HepG2 (cell line): ENCODE measurements around the gene ZBED3. TPM values are rescaled to one million over a fixed set of nuclear protein-coding genes. Genes with fewer than 3 reads are reported as not detected.

Source experiments
- ATAC-seq: fragments of 200-7000 bp; cut with Tn5 transposase; 3 replicates; pipeline ENCODE4 v1.9.1; 2020; ENCODE audit warnings: mild to moderate bottlenecking, moderate library complexity
- BruUV-seq: library from RNA; stranded (reverse); fragments of 400-500 nt; replicated peaks from 2 replicates; lab custom pipeline; 2021; lab: Mats Ljungman, UMichigan
- CTCF ChIA-PET: fragments of 300-600 bp; formaldehyde crosslinking; extraction: SDS; loops from one replicate; lab custom pipeline; 2021; ENCODE audit warnings: low total read pairs, inconsistent platforms, low intra/inter-chr PET ratio; lab: Yijun Ruan, JAX
- POLR2A ChIA-PET: fragments of 350-600 bp; sonication (Branson Sonifier 250); formaldehyde crosslinking; loops from one replicate; lab custom pipeline; 2020; ENCODE audit warnings: antibody characterized with exemption, inconsistent platforms; lab: Yijun Ruan, JAX
- DNase-seq: peaks from one replicate; pipeline ENCODE4 v3.0.0-alpha.2; 2015; ENCODE audit warnings: low spot score
- FAIRE-seq: peaks from 3 replicates; lab custom pipeline; 2011; peaks lifted over from hg19 to GRCh38; lab: Jason Lieb, UNC
- H2AFZ ChIP-seq: one replicate; pipeline ENCODE4 v1.6.1; 2011; ENCODE audit warnings: low read length, inconsistent platforms
- H3K27ac ChIP-seq: fragments of 300-600 bp; 3 replicates; pipeline ENCODE4 v1.8.0; 2011; ENCODE audit warnings: mixed run types, mild to moderate bottlenecking, mixed read lengths, low read length, inconsistent platforms; ENCODE audit not compliant: insufficient read depth; ENCODE audit errors: extremely low read length
- H3K27me3 ChIP-seq, 2 experiments: fragments of 200-600 bp in 1 of 2; 2 replicates in 1 of 2; 3 replicates in 1 of 2; pipeline versions ENCODE4 v1.6.0 to v1.8.0; 2011; ENCODE audit warnings: low read length in 2 of 2, mild to moderate bottlenecking in 2 of 2, moderate library complexity in 2 of 2, inconsistent platforms in 1 of 2; ENCODE audit not compliant: insufficient read depth in 2 of 2, control insufficient read depth in 1 of 2
- H3K36me3 ChIP-seq, 2 experiments: fragments of 200-600 bp in 1 of 2; replicated peaks in 1 of 2; 2 replicates in 1 of 2; 3 replicates in 1 of 2; pipeline versions ENCODE4 v1.5.1 to v1.8.0; 2011; ENCODE audit warnings: low read length in 2 of 2, inconsistent platforms in 1 of 2; ENCODE audit not compliant: insufficient read depth in 2 of 2, control insufficient read depth in 1 of 2
- H3K4me1 ChIP-seq: 2 replicates; pipeline ENCODE4 v1.5.1; 2012; ENCODE audit warnings: low read length, inconsistent platforms; ENCODE audit not compliant: insufficient read depth
- H3K4me2 ChIP-seq: 2 replicates; pipeline ENCODE4 v1.6.0; 2011; ENCODE audit warnings: low read depth, low read length, inconsistent platforms
- H3K4me3 ChIP-seq, 3 experiments: fragments of 200-600 bp in 1 of 3; sonication (generic), shearing (Covaris generic) in 1 of 3; replicated peaks in 1 of 3; 2 replicates each; pipeline ENCODE4 v1.5.1; 2011 to 2016; ENCODE audit warnings: low read length in 3 of 3, inconsistent platforms in 2 of 3, low read depth in 2 of 3, mild to moderate bottlenecking in 2 of 3, control low read depth in 1 of 3, mixed read lengths in 1 of 3; ENCODE audit not compliant: insufficient read depth in 1 of 3
- H3K79me2 ChIP-seq: one replicate; pipeline ENCODE4 v1.6.1; 2011; ENCODE audit warnings: low read length, inconsistent platforms; ENCODE audit not compliant: insufficient read depth
- H3K9ac ChIP-seq: 2 replicates; pipeline ENCODE4 v1.6.0; 2011; ENCODE audit warnings: mild to moderate bottlenecking, low read depth, low read length, inconsistent platforms; ENCODE audit not compliant: insufficient read depth
- H3K9me3 ChIP-seq: 2 replicates; pipeline ENCODE4 v1.5.1; 2012; ENCODE audit warnings: mild to moderate bottlenecking, low read length
- H4K20me1 ChIP-seq: 2 replicates; pipeline ENCODE4 v1.6.0; 2011; ENCODE audit warnings: inconsistent platforms, mild to moderate bottlenecking, low read length, moderate library complexity; ENCODE audit not compliant: insufficient read depth
- ATM ChIP-seq: fragments of 450-650 bp; IDR thresholded peaks from 2 replicates; pipeline ENCODE4 v1.7.1; 2017; ENCODE audit warnings: mild to moderate bottlenecking, borderline replicate concordance
- FOXP1 ChIP-seq, 2 experiments: fragments of 450-650 bp in 1 of 2; IDR thresholded peaks; 2 replicates each; pipeline ENCODE4 v1.6.1; 2017 to 2018; ENCODE audit warnings: antibody characterized with exemption in 1 of 2
- MBD4 ChIP-seq: IDR thresholded peaks from 2 replicates; pipeline ENCODE4 v1.6.1; 2012; ENCODE audit warnings: low read length, inconsistent platforms, borderline replicate concordance
- RAD21 ChIP-seq: fragments of 450-650 bp; formaldehyde crosslinking; IDR thresholded peaks from 2 replicates; pipeline ENCODE4 v1.5.0; 2020; ENCODE audit warnings: mild to moderate bottlenecking
- SMARCC2 ChIP-seq: fragments of 450-650 bp; IDR thresholded peaks from 2 replicates; pipeline ENCODE4 v1.6.1; 2017; ENCODE audit warnings: antibody characterized with exemption, mild to moderate bottlenecking
- ZFP36L2 ChIP-seq: sonication (generic); formaldehyde crosslinking; IDR thresholded peaks from 2 replicates; pipeline ENCODE4 v1.4.0; 2020; ENCODE audit warnings: missing genetic modification reagents
- ZNF24 ChIP-seq: fragments of 450-650 bp; IDR thresholded peaks from 2 replicates; pipeline ENCODE4 v1.6.1; 2017; ENCODE audit warnings: antibody characterized with exemption, mild to moderate bottlenecking
- ZNF3 ChIP-seq: IDR thresholded peaks from 2 replicates; pipeline ENCODE4 v1.7.0; 2017; ENCODE audit warnings: inconsistent platforms
- ZNF572 ChIP-seq: sonication (generic); formaldehyde crosslinking; IDR thresholded peaks from 2 replicates; pipeline ENCODE4 v1.5.1; 2020; ENCODE audit warnings: mild to moderate bottlenecking, missing genetic modification reagents
- ZSCAN21 ChIP-seq: sonication (generic); formaldehyde crosslinking; IDR thresholded peaks from 2 replicates; pipeline ENCODE4 v1.8.0; 2022; ENCODE audit warnings: mild to moderate bottlenecking, missing genetic modification reagents, moderate library complexity, borderline replicate concordance
- WGBS: methylation state at CpG from one replicate; pipeline ENCODE4 v1.1.6; 2017; ENCODE audit warnings: low lambda C conversion rate; 5-methylcytosine and 5-hydroxymethylcytosine counted together
- in situ Hi-C: cut with HindIII; loops from 2 replicates; pipeline ENCODE4 v1.10.0; 2017; ENCODE audit warnings: low pct_unique_long_range_greater_than_20kb; ENCODE audit not compliant: extremely low pct_ligation_motif_present
- intact Hi-C: fragments of 100-400 bp; cut with micrococcal nuclease; formaldehyde crosslinking; loops from one replicate; pipeline ENCODE4 v1.10.0; 2022; ENCODE audit not compliant: unreplicated experiment
- polyA plus RNA-seq, 8 experiments: library from polyadenylated mRNA; depleted of rRNA in 3 of 8; stranded (reverse) in 7 of 8; unstranded in 1 of 8; fragments of >200 nt; fragmentation: Illumina TruSeq in 4 of 8; extraction: Trizol in 4 of 8; gene quantifications; 2 replicates each; pipeline versions ENCODE4 v1.2.1 to v1.2.3, GENCODE V29; 2011 to 2016; ENCODE audit warnings: low read depth in 4 of 8, missing spikeins in 1 of 8, mixed read lengths in 1 of 8; ENCODE audit not compliant: insufficient read depth in 1 of 8
- total RNA-seq, 5 experiments: library from RNA; depleted of rRNA; stranded (reverse); fragments of >200 nt; fragmentation: Illumina TruSeq; extraction: Trizol; gene quantifications; 2 replicates each; pipeline ENCODE4 v1.2.3, GENCODE V29; 2016; ENCODE audit warnings: low read depth in 1 of 5
- TF ChIP-seq, protein P1 (sequence below), 2 experiments: IDR thresholded peaks; 2 replicates each; pipeline ENCODE4 v1.6.1; 2011 to 2012; ENCODE audit warnings: low read length in 2 of 2, borderline replicate concordance in 1 of 2, low read depth in 1 of 2, mild to moderate bottlenecking in 1 of 2, moderate library complexity in 1 of 2
- TF ChIP-seq, protein P2 (sequence below): sonication (generic); formaldehyde crosslinking; IDR thresholded peaks from 2 replicates; pipeline ENCODE4 v1.4.0; 2020; ENCODE audit warnings: mild to moderate bottlenecking, missing genetic modification reagents

ZBED3 gene
- total and polyA plus RNA-seq, 2 of the 13 experiments (the other 11 are each of a cell fraction or from before 2014, with no cell fraction given): 2.3 to 8.1 TPM

DNA sequence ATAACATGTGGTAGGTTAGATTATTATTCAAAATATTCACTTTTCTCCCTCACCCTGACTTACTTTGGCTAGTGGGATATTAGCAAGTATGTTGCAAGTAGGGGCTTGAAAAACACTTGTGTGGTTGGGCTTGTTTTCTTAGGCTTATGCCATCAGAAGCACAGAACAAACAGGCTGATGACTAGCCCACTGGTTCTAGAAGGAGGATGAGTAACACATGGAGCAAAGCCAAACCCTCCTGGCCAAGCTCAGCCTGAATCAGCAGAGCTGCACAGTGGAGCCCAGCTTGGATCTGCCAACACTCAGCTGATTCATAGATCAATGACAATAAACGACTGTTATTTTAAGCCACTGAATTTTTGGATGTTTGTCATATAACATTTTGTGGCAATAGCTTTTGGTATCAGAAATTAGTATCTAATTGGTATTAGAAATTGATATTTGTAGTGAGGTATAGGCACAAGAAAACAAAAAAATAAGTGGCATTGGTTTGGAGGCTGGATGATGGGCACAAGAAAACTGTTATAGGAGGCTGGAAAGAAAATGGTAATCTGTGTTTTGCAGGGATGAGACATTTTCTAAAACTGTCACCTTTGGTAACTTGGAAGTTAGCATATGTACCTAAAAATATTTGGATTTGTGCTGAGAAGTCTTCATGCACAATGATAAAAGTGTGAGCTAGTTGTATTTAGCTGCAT is 46.1 kb upstream of the ZBED3 start (continued):
- TF ChIP-seq, protein P1, sequence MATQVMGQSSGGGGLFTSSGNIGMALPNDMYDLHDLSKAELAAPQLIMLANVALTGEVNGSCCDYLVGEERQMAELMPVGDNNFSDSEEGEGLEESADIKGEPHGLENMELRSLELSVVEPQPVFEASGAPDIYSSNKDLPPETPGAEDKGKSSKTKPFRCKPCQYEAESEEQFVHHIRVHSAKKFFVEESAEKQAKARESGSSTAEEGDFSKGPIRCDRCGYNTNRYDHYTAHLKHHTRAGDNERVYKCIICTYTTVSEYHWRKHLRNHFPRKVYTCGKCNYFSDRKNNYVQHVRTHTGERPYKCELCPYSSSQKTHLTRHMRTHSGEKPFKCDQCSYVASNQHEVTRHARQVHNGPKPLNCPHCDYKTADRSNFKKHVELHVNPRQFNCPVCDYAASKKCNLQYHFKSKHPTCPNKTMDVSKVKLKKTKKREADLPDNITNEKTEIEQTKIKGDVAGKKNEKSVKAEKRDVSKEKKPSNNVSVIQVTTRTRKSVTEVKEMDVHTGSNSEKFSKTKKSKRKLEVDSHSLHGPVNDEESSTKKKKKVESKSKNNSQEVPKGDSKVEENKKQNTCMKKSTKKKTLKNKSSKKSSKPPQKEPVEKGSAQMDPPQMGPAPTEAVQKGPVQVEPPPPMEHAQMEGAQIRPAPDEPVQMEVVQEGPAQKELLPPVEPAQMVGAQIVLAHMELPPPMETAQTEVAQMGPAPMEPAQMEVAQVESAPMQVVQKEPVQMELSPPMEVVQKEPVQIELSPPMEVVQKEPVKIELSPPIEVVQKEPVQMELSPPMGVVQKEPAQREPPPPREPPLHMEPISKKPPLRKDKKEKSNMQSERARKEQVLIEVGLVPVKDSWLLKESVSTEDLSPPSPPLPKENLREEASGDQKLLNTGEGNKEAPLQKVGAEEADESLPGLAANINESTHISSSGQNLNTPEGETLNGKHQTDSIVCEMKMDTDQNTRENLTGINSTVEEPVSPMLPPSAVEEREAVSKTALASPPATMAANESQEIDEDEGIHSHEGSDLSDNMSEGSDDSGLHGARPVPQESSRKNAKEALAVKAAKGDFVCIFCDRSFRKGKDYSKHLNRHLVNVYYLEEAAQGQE (IDR thresholded peaks at IDR 0.05; ENCODE audit: borderline replicate concordance in 1 of 2, low read depth in 1 of 2, low read length in 2 of 2): no peak
- TF ChIP-seq ZSCAN21 (CRISPR knock-in tag): no peak
- TF ChIP-seq ZFP36L2 (CRISPR knock-in tag): no peak

DNA sequence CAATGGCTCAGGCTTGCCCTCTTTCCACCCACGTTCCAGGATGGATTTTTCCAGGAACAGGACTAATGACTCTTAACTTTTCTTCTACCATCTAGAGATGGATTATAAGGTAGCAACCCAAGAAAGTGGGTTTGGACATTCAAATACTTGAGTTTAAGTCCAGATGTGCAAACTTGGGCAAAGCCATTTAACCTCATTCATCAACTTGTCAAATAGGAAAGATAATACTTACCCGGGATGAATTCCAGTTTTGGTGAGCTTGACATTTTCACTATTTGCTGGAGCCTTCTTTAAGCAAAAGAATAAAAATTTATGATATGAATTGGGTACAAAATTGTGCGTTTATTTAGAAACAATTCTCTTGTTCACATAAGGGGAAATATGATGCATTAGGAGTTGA is 44.3 kb upstream of the ZBED3 start:
- H2AFZ ChIP-seq: no peak overlapping the region
- TF ChIP-seq SMARCC2: no peak
- TF ChIP-seq, protein P2, sequence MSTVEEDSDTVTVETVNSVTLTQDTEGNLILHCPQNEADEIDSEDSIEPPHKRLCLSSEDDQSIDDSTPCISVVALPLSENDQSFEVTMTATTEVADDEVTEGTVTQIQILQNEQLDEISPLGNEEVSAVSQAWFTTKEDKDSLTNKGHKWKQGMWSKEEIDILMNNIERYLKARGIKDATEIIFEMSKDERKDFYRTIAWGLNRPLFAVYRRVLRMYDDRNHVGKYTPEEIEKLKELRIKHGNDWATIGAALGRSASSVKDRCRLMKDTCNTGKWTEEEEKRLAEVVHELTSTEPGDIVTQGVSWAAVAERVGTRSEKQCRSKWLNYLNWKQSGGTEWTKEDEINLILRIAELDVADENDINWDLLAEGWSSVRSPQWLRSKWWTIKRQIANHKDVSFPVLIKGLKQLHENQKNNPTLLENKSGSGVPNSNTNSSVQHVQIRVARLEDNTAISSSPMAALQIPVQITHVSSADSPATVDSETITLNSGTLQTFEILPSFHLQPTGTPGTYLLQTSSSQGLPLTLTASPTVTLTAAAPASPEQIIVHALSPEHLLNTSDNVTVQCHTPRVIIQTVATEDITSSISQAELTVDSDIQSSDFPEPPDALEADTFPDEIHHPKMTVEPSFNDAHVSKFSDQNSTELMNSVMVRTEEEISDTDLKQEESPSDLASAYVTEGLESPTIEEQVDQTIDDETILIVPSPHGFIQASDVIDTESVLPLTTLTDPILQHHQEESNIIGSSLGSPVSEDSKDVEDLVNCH (CRISPR knock-in tag): no peak
- TF ChIP-seq RAD21 (CRISPR knock-in tag): no peak
- no peak for TF ChIP-seq ATM
- TF ChIP-seq ZNF572 (CRISPR knock-in tag): no peak
- TF ChIP-seq ZNF24: no peak
- no peak for TF ChIP-seq ZNF3
- no peak for TF ChIP-seq MBD4
- no peak for TF ChIP-seq FOXP1 (IDR thresholded peaks at IDR 0.05)
- TF ChIP-seq FOXP1 (CRISPR knock-in tag; IDR thresholded peaks at IDR 0.05): no peak

More for the DNA sequence above, 44.3 kb upstream of the ZBED3 start:
- no peak for ATAC-seq
- FAIRE-seq: no peak
- Histone ChIP-seq H3K27me3 (no peaks in the 10 kb centered on the region), H3K4me2 (no peak overlapping the region), H3K4me1 (no peaks in the 10 kb centered on the region), H3K9ac (no peak overlapping the region), H3K9me3 (no peaks in the 10 kb centered on the region), H3K4me3 (no peak overlapping the region), H3K36me3 (no peaks in the 10 kb centered on the region), H3K27ac (no peak overlapping the region), H3K79me2 (no peaks in the 10 kb centered on the region), H4K20me1 (no peaks in the 10 kb centered on the region)
- ChIA-PET POLR2A (no interaction called here), CTCF (no interaction called here)
- intact Hi-C loops (no loop called here), in situ Hi-C loops (no loop called here)
- BruUV-seq: no TSS peak
- no peak for DNase-seq
- WGBS: 89% methylated on average over 3 of the region's 3 CpGs
